Endothelial cell of umbilical vein (primary cell): ENCODE results near the gene ARHGEF28. TPM values are rescaled to one million over a fixed set of nuclear protein-coding genes. Genes with fewer than 3 reads are reported as not detected.

Experiments
- BruUV-seq: library from RNA; stranded (reverse); fragments of 400-500 nt; replicated peaks from 2 replicates; lab custom pipeline; 2021; lab: Mats Ljungman, UMichigan
- CTCF ChIA-PET: fragments of 300-600, 350-600 bp; sonication (Branson Sonifier 250); formaldehyde crosslinking; loops from one replicate; lab custom pipeline; 2021; ENCODE audit warnings: antibody characterized with exemption, inconsistent platforms; lab: Charles Lee
- POLR2A ChIA-PET: fragments of 300-600, 350-600 bp; sonication (Branson Sonifier 250); formaldehyde crosslinking; loops from one replicate; lab custom pipeline; 2021; ENCODE audit warnings: antibody characterized with exemption, inconsistent platforms; lab: Charles Lee
- DNase-seq: peaks from one replicate; pipeline ENCODE4 v3.0.0-alpha.2; 2011; ENCODE audit warnings: low read depth, low spot score
- FAIRE-seq: peaks from 2 replicates; lab custom pipeline; 2011; peaks lifted over from hg19 to GRCh38; lab: Jason Lieb, UNC
- H2AFZ ChIP-seq: 2 replicates; pipeline ENCODE4 v1.6.0; 2012; ENCODE audit warnings: low read depth, low read length, control low read depth, inconsistent platforms
- H3K27ac ChIP-seq: 2 replicates; pipeline ENCODE4 v1.5.1; 2011; ENCODE audit warnings: low read depth, mild to moderate bottlenecking, control low read depth, low read length, moderate library complexity; ENCODE audit not compliant: insufficient read depth
- H3K27me3 ChIP-seq, 2 experiments: 2 replicates each; pipeline versions ENCODE4 v1.6.0 to v1.6.1; 2011; ENCODE audit warnings: low read length in 2 of 2, mixed read lengths in 1 of 2; ENCODE audit not compliant: control insufficient read depth in 2 of 2, insufficient read depth in 2 of 2
- H3K36me3 ChIP-seq, 2 experiments: 2 replicates in 1 of 2; 3 replicates in 1 of 2; pipeline ENCODE4 v1.5.1; 2011; ENCODE audit warnings: low read length in 2 of 2, mild to moderate bottlenecking in 1 of 2, moderate library complexity in 1 of 2; ENCODE audit not compliant: control insufficient read depth in 2 of 2, insufficient read depth in 2 of 2; ENCODE audit errors: extremely low read depth in 1 of 2
- H3K4me1 ChIP-seq: 3 replicates; pipeline ENCODE4 v1.5.1; 2011; ENCODE audit warnings: mild to moderate bottlenecking, low read length; ENCODE audit not compliant: control insufficient read depth, insufficient read depth; ENCODE audit errors: extremely low read depth
- H3K4me2 ChIP-seq: 2 replicates; pipeline ENCODE4 v1.6.1; 2011; ENCODE audit warnings: low read length, control low read depth, mixed read lengths; ENCODE audit not compliant: insufficient read depth
- H3K4me3 ChIP-seq, 3 experiments: fragments of 200-600 bp in 1 of 3; sonication (generic), shearing (Covaris generic) in 1 of 3; replicated peaks in 1 of 3; 2 replicates each; pipeline ENCODE4 v1.5.1; 2011 to 2016; ENCODE audit warnings: control low read depth in 3 of 3, low read length in 3 of 3, mild to moderate bottlenecking in 2 of 3, inconsistent platforms in 1 of 3, low read depth in 1 of 3, moderate library complexity in 1 of 3; ENCODE audit not compliant: insufficient read depth in 1 of 3
- H3K79me2 ChIP-seq: 2 replicates; pipeline ENCODE4 v1.6.0; 2012; ENCODE audit warnings: low read length, inconsistent platforms; ENCODE audit not compliant: control insufficient read depth, insufficient read depth
- H3K9ac ChIP-seq: replicated peaks from 2 replicates; pipeline ENCODE3; 2011; ENCODE audit warnings: low read length, control low read depth; ENCODE audit not compliant: insufficient read depth; ENCODE audit errors: extremely low read depth
- H3K9me1 ChIP-seq: replicated peaks from 3 replicates; pipeline ENCODE4 v1.6.0; 2011; ENCODE audit warnings: mild to moderate bottlenecking, low read length; ENCODE audit not compliant: control insufficient read depth, insufficient read depth; ENCODE audit errors: extremely low read depth
- H3K9me3 ChIP-seq: replicated peaks from 2 replicates; pipeline ENCODE4 v1.5.1; 2012; ENCODE audit warnings: low read length, inconsistent platforms; ENCODE audit not compliant: control insufficient read depth, insufficient read depth
- H4K20me1 ChIP-seq: replicated peaks from 2 replicates; pipeline ENCODE3; 2011; ENCODE audit warnings: mild to moderate bottlenecking, low read length; ENCODE audit not compliant: control insufficient read depth, insufficient read depth; ENCODE audit errors: extremely low read depth
- CTCF ChIP-seq, 2 donors: IDR thresholded peaks; 1 replicate in 1 of 2; 2 replicates in 1 of 2; pipeline ENCODE4 v1.5.1; 2011; ENCODE audit warnings: low read length in 2 of 2, mild to moderate bottlenecking in 2 of 2, moderate library complexity in 2 of 2, control low read depth in 1 of 2, inconsistent platforms in 1 of 2, low read depth in 1 of 2; ENCODE audit not compliant: insufficient read depth in 1 of 2; ENCODE audit errors: extremely low read depth in 1 of 2
- EZH2 ChIP-seq: IDR thresholded peaks from 2 replicates; pipeline ENCODE4 v1.6.1; 2012; ENCODE audit warnings: borderline replicate concordance, low read depth, mild to moderate bottlenecking, moderate library complexity, low read length, inconsistent platforms; ENCODE audit not compliant: severe bottlenecking
- FOS ChIP-seq: IDR thresholded peaks from 2 replicates; pipeline ENCODE4 v1.6.1; 2011; ENCODE audit warnings: mild to moderate bottlenecking, low read length, moderate library complexity, borderline replicate concordance; ENCODE audit not compliant: insufficient read depth
- GATA2 ChIP-seq: IDR thresholded peaks from 2 replicates; pipeline ENCODE4 v1.7.0; 2011; ENCODE audit warnings: low read depth, mild to moderate bottlenecking, moderate library complexity, mixed read lengths, low read length; ENCODE audit not compliant: insufficient read length, insufficient read depth
- JUN ChIP-seq: IDR thresholded peaks from 2 replicates; pipeline ENCODE4 v1.6.1; 2011; ENCODE audit warnings: borderline replicate concordance, low read depth; ENCODE audit not compliant: insufficient read length, insufficient read depth
- MAX ChIP-seq: IDR thresholded peaks from 2 replicates; pipeline ENCODE4 v1.6.1; 2011; ENCODE audit not compliant: insufficient read depth, insufficient read length
- MYC ChIP-seq: IDR thresholded peaks from one replicate; pipeline ENCODE4 v1.6.1; 2011; ENCODE audit warnings: mild to moderate bottlenecking, low read depth, low read length
- POLR2A ChIP-seq: IDR thresholded peaks from 2 replicates; pipeline ENCODE4 v1.6.1; 2012; ENCODE audit warnings: low read depth, mild to moderate bottlenecking, control low read depth, low read length
- POLR2AphosphoS5 ChIP-seq: IDR thresholded peaks from 2 replicates; pipeline ENCODE4 v1.6.1; 2012; ENCODE audit warnings: low read depth, mild to moderate bottlenecking, control low read depth, low read length, moderate library complexity; ENCODE audit not compliant: insufficient read depth
- dilution Hi-C: fragments of 300-500 bp; cut with MboI; formaldehyde crosslinking; loops from one replicate; pipeline ENCODE4 v1.15.0; 2019; ENCODE audit warnings: low sequenced_read_pairs; ENCODE audit not compliant: extremely low pct_ligation_motif_present
- intact Hi-C: fragments of 100-400 bp; cut with micrococcal nuclease; formaldehyde crosslinking; loops from one replicate; pipeline ENCODE4 v1.10.0; 2022
- polyA plus RNA-seq, 4 experiments: library from polyadenylated mRNA; depleted of rRNA in 3 of 4; stranded (reverse) in 3 of 4; unstranded in 1 of 4; fragments of >200 nt; gene quantifications; 2 replicates each; pipeline versions ENCODE4 v1.2.1 to v1.2.3, GENCODE V29; 2011 to 2012; ENCODE audit warnings: missing spikeins in 1 of 4
- total RNA-seq: library from RNA; stranded (reverse); gene quantifications from 2 replicates; pipeline ENCODE4 v1.2.3, GENCODE V29; 2021

The ARHGEF28 gene
- total and polyA plus RNA-seq, 2 donors (not counting 3 experiments of a cell fraction or from before 2014, with no cell fraction given) = 29.5 to 108 TPM

DNA sequence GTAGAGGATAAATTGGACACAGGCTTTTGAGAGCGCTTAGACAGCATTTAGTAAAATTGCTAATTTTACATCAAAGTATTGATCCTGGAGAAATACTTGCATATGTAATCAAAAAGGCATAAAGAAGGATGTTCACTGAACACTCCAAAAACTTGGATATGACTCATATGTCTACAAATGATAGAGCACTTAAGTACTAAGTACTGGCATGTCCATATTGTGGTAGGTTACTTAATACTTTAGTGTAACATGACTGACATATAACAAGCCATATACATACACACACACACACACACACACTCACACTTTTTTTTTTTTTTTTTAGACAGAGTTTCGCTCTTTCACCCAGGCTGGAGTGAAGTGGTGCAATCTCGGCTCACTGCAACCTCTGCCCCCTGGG is 361.9 kb downstream of the ARHGEF28 start:
- Histone ChIP-seq H3K27me3 (peaks cover 2 to 7% of the 10 kb centered on the region in 2 experiments), H3K9ac (no peak overlapping the region), H3K9me3 (no peaks in the 10 kb centered on the region), H3K9me1 (no peaks in the 10 kb centered on the region), H2AFZ (no peak overlapping the region), H3K4me3 (no peak overlapping the region), H3K27ac (no peak overlapping the region), H4K20me1 (no peaks in the 10 kb centered on the region), H3K4me1 (no peaks in the 10 kb centered on the region), H3K79me2 (no peaks in the 10 kb centered on the region), H3K36me3 (no peaks in the 10 kb centered on the region), H3K4me2 (no peak overlapping the region)
- ChIA-PET CTCF (interaction anchor here (1.5 kb wide), 1 partner anchor 658 kb away, joined by 4 read pairs; no protein-coding TSS in a partner anchor), POLR2A (no interaction called here)
- BruUV-seq = no TSS peak
- intact Hi-C loops = loop anchor here (5.0 kb wide), 1 partner anchor 214 kb away; no protein-coding TSS in a partner anchor
- FAIRE-seq (no peak), DNase-seq (no peak)
- dilution Hi-C loops = no loop called here
- TF ChIP-seq GATA2 (no peak), POLR2A (no peak), JUN (no peak), CTCF (IDR thresholded peaks at IDR 0.05; ENCODE audit: extremely low read depth in 1 of 2, insufficient read depth in 1 of 2, low read depth in 1 of 2, low read length in 2 of 2) (no peak), MYC (no peak), MAX (no peak), POLR2AphosphoS5 (no peak), FOS (no peak), EZH2 (no peak)
